ENCODE data around the gene RNF31.

Gene RNF31

DNA sequence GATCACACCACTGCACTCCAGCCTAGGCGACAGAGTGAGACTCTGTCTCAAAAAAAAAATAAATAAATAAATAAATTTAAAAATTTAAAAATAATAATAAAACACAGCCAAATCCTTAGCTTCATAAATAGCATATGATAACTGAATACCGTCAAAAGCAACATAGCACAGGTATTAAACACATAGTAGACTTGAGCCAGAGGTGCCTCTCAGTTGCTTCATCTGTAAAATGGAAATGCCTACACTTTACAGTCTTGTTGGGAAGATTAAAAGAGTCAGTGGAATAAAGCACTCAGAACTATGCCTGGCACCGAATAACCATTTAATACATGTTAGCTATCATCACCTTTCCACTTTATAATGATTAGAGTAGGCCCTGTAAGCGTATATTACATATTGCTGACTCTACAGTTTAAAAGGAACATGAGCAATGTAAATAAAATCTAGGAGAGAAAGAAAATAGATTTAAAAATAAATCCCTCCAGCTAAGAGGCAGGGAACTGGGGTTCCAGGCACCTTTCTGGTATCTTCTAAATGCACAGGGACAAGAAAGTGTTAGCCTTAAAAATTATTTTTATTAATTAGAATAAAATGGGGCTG is 40.5 kb upstream of the RNF31 start:
- no peak overlapping the region for H3K27ac ChIP-seq (ENCODE audit: low read depth, low read length)
- H3K9ac ChIP-seq (ENCODE audit: low read length in 5 of 5) = no peak overlapping the region
- peaks cover 0 to 25% (median 14%) of the 10 kb centered on the region in 5 donors for H3K36me3 ChIP-seq (ENCODE audit: control insufficient read depth in 5 of 5, insufficient read depth in 5 of 5, low read length in 5 of 5)
- no peaks in the 10 kb centered on the region for H3K27me3 ChIP-seq (ENCODE audit: control insufficient read depth in 5 of 5, insufficient read depth in 4 of 5, low read length in 5 of 5)
- H3K4me3 ChIP-seq (ENCODE audit: low read depth in 1 of 5, low read length in 5 of 5) = no peak overlapping the region
- H3K9me3 ChIP-seq (ENCODE audit: control insufficient read depth in 5 of 5, low read length in 5 of 5) = no peaks in the 10 kb centered on the region
- H3K4me1 ChIP-seq (ENCODE audit: control insufficient read depth in 5 of 5, insufficient read depth in 5 of 5, low read length in 5 of 5) = peaks cover 3 to 24% (median 16%) of the 10 kb centered on the region in 5 donors

GRCh38 chr14:24108336-24108874 is 38.9 kb upstream of the RNF31 start:
- no peaks in the 10 kb centered on the region for H3K27me3 ChIP-seq (ENCODE audit: control insufficient read depth in 5 of 5, insufficient read depth in 4 of 5, low read length in 5 of 5)
- no peak overlapping the region for H3K27ac ChIP-seq (ENCODE audit: low read depth, low read length)
- H3K36me3 ChIP-seq (ENCODE audit: control insufficient read depth in 5 of 5, insufficient read depth in 5 of 5, low read length in 5 of 5) = peaks cover 0 to 13% (median 6%) of the 10 kb centered on the region in 5 donors
- H3K4me1 ChIP-seq (ENCODE audit: control insufficient read depth in 5 of 5, insufficient read depth in 5 of 5, low read length in 5 of 5) = peaks cover 3 to 27% (median 9%) of the 10 kb centered on the region in 5 donors
- H3K9ac ChIP-seq (ENCODE audit: low read length in 5 of 5) = no peak overlapping the region
- no peak overlapping the region for H3K4me3 ChIP-seq (ENCODE audit: low read depth in 1 of 5, low read length in 5 of 5)
- no peaks in the 10 kb centered on the region for H3K9me3 ChIP-seq (ENCODE audit: control insufficient read depth in 5 of 5, low read length in 5 of 5)

GRCh38 chr14:24110060-24110459 is 37.2 kb upstream of the RNF31 start:
- Histone ChIP-seq H3K27ac (ENCODE audit: low read depth, low read length) (peak overlapping the region; percentile 29), H3K36me3 (ENCODE audit: control insufficient read depth in 5 of 5, insufficient read depth in 5 of 5, low read length in 5 of 5) (no peaks in the 10 kb centered on the region), H3K9ac (ENCODE audit: low read length in 5 of 5) (no peak overlapping the region), H3K9me3 (ENCODE audit: control insufficient read depth in 5 of 5, low read length in 5 of 5) (no peaks in the 10 kb centered on the region), H3K4me3 (ENCODE audit: low read depth in 1 of 5, low read length in 5 of 5) (no peak overlapping the region), H3K4me1 (ENCODE audit: control insufficient read depth in 5 of 5, insufficient read depth in 5 of 5, low read length in 5 of 5) (peaks cover 3 to 33% (median 19%) of the 10 kb centered on the region in 5 donors), H3K27me3 (ENCODE audit: control insufficient read depth in 5 of 5, insufficient read depth in 4 of 5, low read length in 5 of 5) (no peaks in the 10 kb centered on the region)

GRCh38 chr14:24110523-24110922 is 36.8 kb upstream of the RNF31 start:
- Histone ChIP-seq H3K9ac (ENCODE audit: low read length in 5 of 5) (no peak overlapping the region), H3K36me3 (ENCODE audit: control insufficient read depth in 5 of 5, insufficient read depth in 5 of 5, low read length in 5 of 5) (no peaks in the 10 kb centered on the region), H3K4me3 (ENCODE audit: low read depth in 1 of 5, low read length in 5 of 5) (no peak overlapping the region)

GRCh38 chr14:24113379-24113800 is 33.9 kb upstream of the RNF31 start:
- Histone ChIP-seq H3K4me1 (ENCODE audit: control insufficient read depth in 5 of 5, insufficient read depth in 5 of 5, low read length in 5 of 5) (peaks cover 7 to 51% (median 34%) of the 10 kb centered on the region in 5 donors), H3K9ac (ENCODE audit: low read length in 5 of 5) (peak overlapping the region; percentile 88 to 96 (median 93)), H3K27me3 (ENCODE audit: control insufficient read depth in 5 of 5, insufficient read depth in 4 of 5, low read length in 5 of 5) (no peaks in the 10 kb centered on the region), H3K4me3 (ENCODE audit: low read depth in 1 of 5, low read length in 5 of 5) (peak overlapping the region; percentile 90 to 96 (median 94)), H3K9me3 (ENCODE audit: control insufficient read depth in 5 of 5, low read length in 5 of 5) (no peaks in the 10 kb centered on the region), H3K27ac (ENCODE audit: low read depth, low read length) (peak overlapping the region; percentile 99), H3K36me3 (ENCODE audit: control insufficient read depth in 5 of 5, insufficient read depth in 5 of 5, low read length in 5 of 5) (peaks cover 0 to 15% (median 12%) of the 10 kb centered on the region in 5 donors)

More at GRCh38 chr14:24110523-24110922, 36.8 kb upstream of the RNF31 start:
- Histone ChIP-seq H3K27me3 (ENCODE audit: control insufficient read depth in 5 of 5, insufficient read depth in 4 of 5, low read length in 5 of 5) (no peaks in the 10 kb centered on the region), H3K27ac (ENCODE audit: low read depth, low read length) (peak overlapping the region; percentile 29), H3K4me1 (ENCODE audit: control insufficient read depth in 5 of 5, insufficient read depth in 5 of 5, low read length in 5 of 5) (peaks cover 4 to 37% (median 23%) of the 10 kb centered on the region in 5 donors), H3K9me3 (ENCODE audit: control insufficient read depth in 5 of 5, low read length in 5 of 5) (no peaks in the 10 kb centered on the region)

- Histone ChIP-seq H3K9me3 (ENCODE audit: control insufficient read depth in 5 of 5, low read length in 5 of 5) (no peaks in the 10 kb centered on the region), H3K27ac (ENCODE audit: low read depth, low read length) (peak overlapping the region; percentile 99), H3K4me1 (ENCODE audit: control insufficient read depth in 5 of 5, insufficient read depth in 5 of 5, low read length in 5 of 5) (peaks cover 4 to 47% (median 32%) of the 10 kb centered on the region in 5 donors), H3K9ac (ENCODE audit: low read length in 5 of 5) (peak overlapping the region; percentile 88 to 96 (median 93)), H3K36me3 (ENCODE audit: control insufficient read depth in 5 of 5, insufficient read depth in 5 of 5, low read length in 5 of 5) (peaks cover 0 to 21% (median 18%) of the 10 kb centered on the region in 5 donors), H3K27me3 (ENCODE audit: control insufficient read depth in 5 of 5, insufficient read depth in 4 of 5, low read length in 5 of 5) (no peaks in the 10 kb centered on the region), H3K4me3 (ENCODE audit: low read depth in 1 of 5, low read length in 5 of 5) (peak overlapping the region; percentile 90 to 96 (median 94))
Observed at GRCh38 chr14:24113801-24114531, 33.3 kb upstream of the RNF31 start.

DNA sequence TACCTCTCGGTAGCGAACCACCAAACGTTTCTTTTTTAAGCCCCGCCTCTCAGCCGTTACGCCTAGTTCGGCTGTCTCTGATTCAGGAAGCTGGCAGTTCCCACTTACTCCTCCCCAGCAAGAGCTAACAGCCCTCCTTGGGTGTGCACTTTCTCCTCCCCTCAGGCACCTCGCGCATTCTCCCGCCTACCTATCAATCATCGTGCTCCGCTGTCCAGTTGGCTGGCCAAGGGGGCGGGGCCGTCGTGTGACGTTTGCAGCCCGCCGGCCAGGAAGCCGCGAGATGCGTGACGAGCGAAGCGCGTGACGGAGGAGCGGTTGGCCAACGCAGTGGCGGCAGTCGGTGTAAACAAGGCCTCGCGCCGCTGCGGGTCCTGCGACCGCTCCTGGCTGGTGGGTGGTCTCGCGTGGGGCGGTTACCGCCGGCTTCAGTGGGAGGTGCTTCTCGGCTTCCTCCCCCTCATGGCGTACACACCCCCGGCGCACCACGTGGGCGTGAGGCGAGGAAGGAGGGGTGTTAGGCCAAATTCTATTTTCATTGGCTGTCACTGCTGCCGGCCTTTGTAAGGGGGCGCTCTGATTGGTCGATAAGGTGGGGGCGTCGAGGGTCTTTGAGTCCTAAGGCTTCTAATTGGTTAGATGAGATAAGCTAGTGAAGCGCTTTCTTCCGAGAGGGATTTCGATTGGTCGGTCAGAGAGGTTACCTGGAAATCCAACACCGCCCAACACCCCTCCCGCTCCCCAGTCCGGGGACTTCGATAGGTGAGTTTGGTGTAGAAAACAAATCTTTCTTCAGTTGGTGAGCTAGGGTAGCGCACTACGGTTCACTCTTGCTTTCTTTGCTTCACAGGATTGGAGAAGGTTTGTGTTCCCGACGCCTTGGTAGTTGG is 32.5 kb upstream of the RNF31 start, which contains the start of the genes DCAF11 and NRL:
Gene DCAF11 (plus strand): TSS at position 246 of the 890 bp plus-strand sequence. CDS start 818 bp downstream, outside the sequence.
Gene NRL (minus strand): TSS at position 418 of the 890 bp plus-strand sequence. CDS start 32,101 bp downstream, outside the sequence.
- H3K27me3 ChIP-seq (ENCODE audit: control insufficient read depth in 5 of 5, insufficient read depth in 4 of 5, low read length in 5 of 5) = no peaks in the 10 kb centered on the region
- H3K27ac ChIP-seq (ENCODE audit: low read depth, low read length) = peak within 1 kb of the TSS; percentile 99
- H3K4me1 ChIP-seq (ENCODE audit: control insufficient read depth in 5 of 5, insufficient read depth in 5 of 5, low read length in 5 of 5) = peaks cover 4 to 44% (median 32%) of the 10 kb centered on the region in 5 donors
- H3K4me3 ChIP-seq (ENCODE audit: low read depth in 1 of 5, low read length in 5 of 5) = peak within 1 kb of the TSS; percentile 90 to 96 (median 94)
- H3K9me3 ChIP-seq (ENCODE audit: control insufficient read depth in 5 of 5, low read length in 5 of 5) = no peaks in the 10 kb centered on the region
- peaks cover 0 to 29% (median 25%) of the 10 kb centered on the region in 5 donors for H3K36me3 ChIP-seq (ENCODE audit: control insufficient read depth in 5 of 5, insufficient read depth in 5 of 5, low read length in 5 of 5)
- peak within 1 kb of the TSS; percentile 88 to 96 (median 93) for H3K9ac ChIP-seq (ENCODE audit: low read length in 5 of 5)

DNA sequence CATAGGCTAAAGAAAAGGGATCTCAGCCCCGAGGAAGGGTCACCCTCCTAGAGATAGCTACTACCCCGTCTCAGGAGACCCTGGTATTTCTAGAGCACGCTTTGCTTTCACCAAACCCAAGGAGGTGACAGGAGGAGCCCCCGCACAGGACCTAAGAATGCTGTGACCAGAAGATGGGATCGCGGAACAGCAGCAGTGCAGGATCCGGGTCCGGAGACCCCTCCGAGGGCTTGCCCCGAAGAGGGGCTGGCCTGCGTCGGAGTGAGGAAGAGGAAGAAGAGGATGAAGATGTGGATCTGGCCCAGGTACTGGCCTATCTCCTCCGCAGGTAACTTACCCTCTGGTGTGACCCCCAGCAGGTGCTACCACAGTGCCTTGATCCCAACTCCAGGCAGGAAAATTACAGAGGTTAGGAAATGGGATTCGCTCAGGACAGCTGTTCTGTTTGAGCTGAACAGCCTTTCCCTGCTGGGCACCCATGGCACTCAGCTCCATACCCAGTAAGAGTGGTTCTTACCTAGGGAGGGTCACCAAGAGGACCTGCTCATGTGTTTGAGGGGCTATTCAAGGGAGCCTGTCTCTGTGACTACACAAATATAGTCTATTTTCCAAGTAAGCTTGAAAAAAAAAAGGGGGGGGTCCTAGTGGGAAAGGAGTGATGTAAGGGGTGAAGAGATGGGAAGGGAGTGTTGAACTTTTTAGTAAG is 31.7 kb upstream of the RNF31 start:
- Histone ChIP-seq H3K9me3 (ENCODE audit: control insufficient read depth in 5 of 5, low read length in 5 of 5) (no peaks in the 10 kb centered on the region), H3K9ac (ENCODE audit: low read length in 5 of 5) (peak overlapping the region; percentile 41 to 96 (median 88)), H3K4me3 (ENCODE audit: low read depth in 1 of 5, low read length in 5 of 5) (peak overlapping the region; percentile 90 to 96 (median 94)), H3K27ac (ENCODE audit: low read depth, low read length) (peak overlapping the region; percentile 99), H3K27me3 (ENCODE audit: control insufficient read depth in 5 of 5, insufficient read depth in 4 of 5, low read length in 5 of 5) (no peaks in the 10 kb centered on the region), H3K36me3 (ENCODE audit: control insufficient read depth in 5 of 5, insufficient read depth in 5 of 5, low read length in 5 of 5) (peaks cover 0 to 35% (median 30%) of the 10 kb centered on the region in 5 donors), H3K4me1 (ENCODE audit: control insufficient read depth in 5 of 5, insufficient read depth in 5 of 5, low read length in 5 of 5) (peaks cover 4 to 39% (median 29%) of the 10 kb centered on the region in 5 donors)

All from subcutaneous abdominal adipose tissue (tissue), 5 donors.